Ectodermal cell (in vitro differentiated cells): Measurements from ENCODE around the gene MPV17L.

ENCODE experiments used
- H3K27ac ChIP-seq: 2 replicates; pipeline ENCODE4 v1.7.0; 2013; ENCODE audit warnings: mild to moderate bottlenecking, low read depth, low read length; ENCODE audit not compliant: insufficient read depth, poor library complexity, severe bottlenecking
- H3K27me3 ChIP-seq: 2 replicates; pipeline ENCODE4 v1.7.0; 2013; ENCODE audit warnings: mild to moderate bottlenecking, low read length; ENCODE audit not compliant: insufficient read depth, control insufficient read depth, poor library complexity, severe bottlenecking
- H3K36me3 ChIP-seq: one replicate; pipeline ENCODE4 v1.7.0; 2013; ENCODE audit warnings: low read length; ENCODE audit not compliant: control insufficient read depth, insufficient read depth
- H3K4me1 ChIP-seq: one replicate; pipeline ENCODE4 v1.7.0; 2013; ENCODE audit warnings: low read length; ENCODE audit not compliant: control insufficient read depth, insufficient read depth
- H3K4me3 ChIP-seq: 2 replicates; pipeline ENCODE4 v1.7.0; 2013; ENCODE audit warnings: low read depth, low read length, control low read depth; ENCODE audit not compliant: insufficient read depth
- H3K9me3 ChIP-seq: 2 replicates; pipeline ENCODE4 v1.7.0; 2013; ENCODE audit warnings: mild to moderate bottlenecking, low read length, moderate library complexity; ENCODE audit not compliant: control insufficient read depth
- WGBS, 2 experiments: methylation state at CpG; one replicate each; pipeline ENCODE4 v1.1.7; 2013; ENCODE audit warnings: missing lambda C conversion rate in 2 of 2; 5-methylcytosine and 5-hydroxymethylcytosine counted together

MPV17L gene

GRCh38 chr16:15461376-15461775, 65.8 kb downstream of the MPV17L start:
- Histone ChIP-seq H3K27ac (no peak overlapping the region), H3K9me3 (no peaks in the 10 kb centered on the region), H3K36me3 (no peaks in the 10 kb centered on the region), H3K4me3 (no peak overlapping the region), H3K27me3 (no peaks in the 10 kb centered on the region), H3K4me1 (no peaks in the 10 kb centered on the region)
- WGBS, 2 experiments, result 91 to 97% methylated on average over 5 to 6 of the region's 6 CpGs
